AG08396 (cell line): Measurements from ENCODE around the gene SLC14A1.

Experiments used
- DNase-seq: peaks from one replicate; pipeline ENCODE4 v3.0.0; 2012; ENCODE audit warnings: low spot score, mixed read lengths

The SLC14A1 gene

DNA sequence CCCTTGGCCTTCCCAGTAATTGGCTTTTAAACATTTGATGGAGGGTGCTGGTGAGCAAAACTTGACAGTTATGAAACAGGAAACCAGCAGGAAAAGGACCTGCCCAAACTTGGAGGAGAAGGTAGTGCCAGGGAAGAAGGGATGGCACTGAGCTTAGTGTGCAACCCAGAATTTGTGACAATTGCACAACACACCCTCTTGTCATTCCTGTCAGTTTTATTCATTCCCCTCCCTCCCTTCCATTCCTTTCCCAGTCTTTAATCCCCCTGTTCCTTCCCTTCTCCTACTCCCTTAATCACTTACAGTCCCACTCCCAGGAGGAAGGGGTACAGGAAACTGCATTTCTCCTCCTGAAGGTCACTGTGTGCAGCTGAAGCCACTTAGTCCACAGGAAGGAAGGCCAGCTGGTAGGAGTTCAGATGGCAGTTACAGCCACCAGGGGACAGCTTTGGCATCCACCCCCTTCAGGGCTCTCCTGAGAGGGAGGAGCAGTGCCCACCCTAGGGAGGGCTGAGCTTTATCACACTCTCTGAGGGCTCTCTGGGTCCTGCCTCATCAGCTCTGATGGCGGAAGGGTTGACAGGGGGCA lies 77.5 kb downstream of the SLC14A1 start:
- DNase-seq, result no peak
